ENCODE data around the gene LRRC49.
"Not testable (repeated sequence)": the region's sequence is repeated elsewhere in the genome, so short reads cannot be mapped to it uniquely, and the experiment has no call there.

LRRC49 gene

GRCh38 chr15:71013446-71013845, 120.8 kb downstream of the LRRC49 start:
- Histone ChIP-seq H3K9me3 (ENCODE audit: insufficient read depth, low read depth, low read length) (no peaks in the 10 kb centered on the region), H3K4me1 (ENCODE audit: insufficient read depth, low read length, poor library complexity, severe bottlenecking) (no peaks in the 10 kb centered on the region), H3K4me2 (ENCODE audit: low read depth, low read length, poor library complexity, severe bottlenecking) (no peak overlapping the region), H3F3A (ENCODE audit: low read depth) (no peaks in the 10 kb centered on the region), H3K9ac (ENCODE audit: low read depth, low read length, poor library complexity, severe bottlenecking) (no peak overlapping the region), H4K20me1 (ENCODE audit: insufficient read depth, low read length, poor library complexity, severe bottlenecking) (no peaks in the 10 kb centered on the region), H3K27me3 (ENCODE audit: insufficient read depth, low read length, poor library complexity, severe bottlenecking) (no peaks in the 10 kb centered on the region), H3K36me3 (ENCODE audit: insufficient read depth, low read length) (no peaks in the 10 kb centered on the region), H3K79me2 (ENCODE audit: insufficient read depth, low read length) (no peaks in the 10 kb centered on the region), H3K4me3 (ENCODE audit: low read length, poor library complexity, severe bottlenecking) (no peak overlapping the region), H2AFZ (ENCODE audit: low read length) (peak overlapping the region; percentile 31; the same call in 1 of the 2 replicates), H3K9me2 (replicated peaks; ENCODE audit: low read depth, low read length) (no peaks in the 10 kb centered on the region)
- TF ChIP-seq CTCF (conservative IDR thresholded peaks at IDR 0.05; ENCODE audit: low read length) = no peak

- Histone ChIP-seq H3F3A (ENCODE audit: low read depth) (no peaks in the 10 kb centered on the region), H3K9me3 (ENCODE audit: insufficient read depth, low read depth, low read length) (no peaks in the 10 kb centered on the region), H3K9ac (ENCODE audit: low read depth, low read length, poor library complexity, severe bottlenecking) (no peak overlapping the region), H3K27me3 (ENCODE audit: insufficient read depth, low read length, poor library complexity, severe bottlenecking) (no peaks in the 10 kb centered on the region), H3K36me3 (ENCODE audit: insufficient read depth, low read length) (no peaks in the 10 kb centered on the region), H3K4me3 (ENCODE audit: low read length, poor library complexity, severe bottlenecking) (no peak overlapping the region), H3K4me2 (ENCODE audit: low read depth, low read length, poor library complexity, severe bottlenecking) (no peak overlapping the region), H3K4me1 (ENCODE audit: insufficient read depth, low read length, poor library complexity, severe bottlenecking) (no peaks in the 10 kb centered on the region), H2AFZ (ENCODE audit: low read length) (no peak overlapping the region), H3K79me2 (ENCODE audit: insufficient read depth, low read length) (no peaks in the 10 kb centered on the region), H3K9me2 (replicated peaks; ENCODE audit: low read depth, low read length) (no peaks in the 10 kb centered on the region), H4K20me1 (ENCODE audit: insufficient read depth, low read length, poor library complexity, severe bottlenecking) (no peaks in the 10 kb centered on the region)
- TF ChIP-seq CTCF (conservative IDR thresholded peaks at IDR 0.05; ENCODE audit: low read length) = no peak
- no peak for TF ChIP-seq EZH2phosphoT487 (IDR thresholded peaks at IDR 0.05; ENCODE audit: borderline replicate concordance)
Measured at GRCh38 chr15:71015342-71015741, 122.7 kb downstream of the LRRC49 start.

- not testable (repeated sequence) for H3K79me2 ChIP-seq (ENCODE audit: insufficient read depth, low read length)
Measured at GRCh38 chr15:71031232-71031631, 138.6 kb downstream of the LRRC49 start.

GRCh38 chr15:71035478-71035877, 142.9 kb downstream of the LRRC49 start:
- not testable (repeated sequence) for H3K9me3 ChIP-seq (ENCODE audit: insufficient read depth, low read depth, low read length); H3K27me3 ChIP-seq (ENCODE audit: insufficient read depth, low read length, poor library complexity, severe bottlenecking); H3K9ac ChIP-seq (ENCODE audit: low read depth, low read length, poor library complexity, severe bottlenecking); H3K4me2 ChIP-seq (ENCODE audit: low read depth, low read length, poor library complexity, severe bottlenecking); H3F3A ChIP-seq (ENCODE audit: low read depth); H2AFZ ChIP-seq (ENCODE audit: low read length); H3K36me3 ChIP-seq (ENCODE audit: insufficient read depth, low read length); H3K4me1 ChIP-seq (ENCODE audit: insufficient read depth, low read length, poor library complexity, severe bottlenecking); H4K20me1 ChIP-seq (ENCODE audit: insufficient read depth, low read length, poor library complexity, severe bottlenecking); H3K9me2 ChIP-seq (replicated peaks; ENCODE audit: low read depth, low read length); H3K4me3 ChIP-seq (ENCODE audit: low read length, poor library complexity, severe bottlenecking); H3K79me2 ChIP-seq (ENCODE audit: insufficient read depth, low read length)

More at GRCh38 chr15:71031232-71031631, 138.6 kb downstream of the LRRC49 start:
- not testable (repeated sequence) for H3K4me1 ChIP-seq (ENCODE audit: insufficient read depth, low read length, poor library complexity, severe bottlenecking); H3F3A ChIP-seq (ENCODE audit: low read depth); H3K4me2 ChIP-seq (ENCODE audit: low read depth, low read length, poor library complexity, severe bottlenecking); H3K9me2 ChIP-seq (replicated peaks; ENCODE audit: low read depth, low read length); H4K20me1 ChIP-seq (ENCODE audit: insufficient read depth, low read length, poor library complexity, severe bottlenecking); H3K4me3 ChIP-seq (ENCODE audit: low read length, poor library complexity, severe bottlenecking); H3K9ac ChIP-seq (ENCODE audit: low read depth, low read length, poor library complexity, severe bottlenecking); H3K27me3 ChIP-seq (ENCODE audit: insufficient read depth, low read length, poor library complexity, severe bottlenecking); H2AFZ ChIP-seq (ENCODE audit: low read length); H3K36me3 ChIP-seq (ENCODE audit: insufficient read depth, low read length); H3K9me3 ChIP-seq (ENCODE audit: insufficient read depth, low read depth, low read length)

All from Loucy (cell line).